Gastrocnemius medialis (tissue), 4 donors: ENCODE results near the gene MED13. TPM values are rescaled to one million over a fixed set of nuclear protein-coding genes. Genes with fewer than 3 reads are reported as not detected.

Experiments used
- ATAC-seq, 2 donors: fragments of 150-250 bp; one replicate each; pipeline ENCODE4 v1.9.1; 2016
- DNase-seq, 2 donors: peaks; one replicate each; pipeline ENCODE4 v3.0.0-alpha.2; 2019
- H3K27ac ChIP-seq, 4 donors: fragments of 200-600 bp; sonication (generic); 1 replicate in 1 of 4; 2 replicates in 3 of 4; pipeline ENCODE4 v1.5.1; 2016 to 2018; ENCODE audit warnings: mild to moderate bottlenecking in 2 of 4, moderate library complexity in 1 of 4
- H3K27me3 ChIP-seq, 3 donors: fragments of 200-600 bp; sonication (generic) in 2 of 3; 1 replicate in 1 of 3; 2 replicates in 2 of 3; pipeline versions ENCODE4 v1.5.1 to v1.6.0; 2016 to 2019; ENCODE audit warnings: mild to moderate bottlenecking in 1 of 3, moderate library complexity in 1 of 3
- H3K36me3 ChIP-seq, 2 donors: fragments of 200-600 bp; sonication (generic) in 1 of 2; one replicate each; pipeline ENCODE4 v1.5.1; 2017 to 2018
- H3K4me1 ChIP-seq, 2 donors: fragments of 200-600 bp; sonication (generic) in 1 of 2; one replicate each; pipeline ENCODE4 v1.5.1; 2016 to 2017; ENCODE audit warnings: mild to moderate bottlenecking in 2 of 2
- H3K4me3 ChIP-seq, 4 donors: fragments of 200-600 bp; sonication (generic) in 3 of 4; 1 replicate in 1 of 4; 2 replicates in 3 of 4; pipeline ENCODE4 v1.5.1; 2016 to 2019; ENCODE audit warnings: mild to moderate bottlenecking in 2 of 4
- H3K9me3 ChIP-seq, 3 donors: fragments of 200-600 bp; sonication (generic) in 2 of 3; 1 replicate in 1 of 3; 2 replicates in 2 of 3; pipeline ENCODE4 v1.5.1; 2016 to 2019
- CTCF ChIP-seq, 5 experiments: fragments of 450-650 bp in 3 of 5; fragments of 200-600 bp in 2 of 5; sonication (generic) in 2 of 5; IDR thresholded peaks in 4 of 5; conservative IDR thresholded peaks in 1 of 5; 1 replicate in 4 of 5; 2 replicates in 1 of 5; pipeline ENCODE4 v1.5.1; 2016 to 2019; ENCODE audit warnings: antibody characterized with exemption in 5 of 5, mild to moderate bottlenecking in 3 of 5, moderate library complexity in 3 of 5
- POLR2A ChIP-seq, 2 donors: fragments of 450-650 bp; IDR thresholded peaks; one replicate each; pipeline ENCODE4 v1.6.1; 2017; ENCODE audit warnings: antibody characterized with exemption in 2 of 2, mild to moderate bottlenecking in 2 of 2, moderate library complexity in 2 of 2
- in situ Hi-C, 4 donors: fragments of 200-750 bp; cut with MboI; loops; one replicate each; pipeline versions ENCODE4 v1.15.0 to v1.8.0; 2017; ENCODE audit warnings: low sequenced_read_pairs in 4 of 4
- intact Hi-C: fragments of 100-400 bp; cut with DNase I; formaldehyde crosslinking; loops from one replicate; pipeline ENCODE4 v1.15.1; 2023; ENCODE audit warnings: low total_unique reads
- total RNA-seq, 4 donors: library from RNA; depleted of rRNA; stranded (reverse); fragments of >200 nt; gene quantifications; one replicate each; pipeline versions ENCODE4 v1.1.0 to v1.2.3, GENCODE V29; 2016

Gene MED13
- total RNA-seq, 4 donors from 2014 or later: 54.9 to 142 (median 67.8) TPM

- ATAC-seq (peak; percentile 98), DNase-seq (no peak)
- peaks cover 0 to 54% of the 10 kb centered on the region in 2 donors for H3K36me3 ChIP-seq
- no peaks in the 10 kb centered on the region for H3K9me3 ChIP-seq
- TF ChIP-seq POLR2A (IDR thresholded peaks at IDR 0.05) (no peak), CTCF (IDR thresholded peaks at IDR 0.05 in 4 of 5, conservative IDR thresholded peaks at IDR 0.05 in 1 of 5) (no peak)
- H3K4me3 ChIP-seq: no peak overlapping the region
- intact Hi-C loops (loop anchor here (2.0 kb wide), 1 partner anchor 31 kb away; the partner anchor contains the start of gene MED13), in situ Hi-C loops (no loop called here)
- H3K27me3 ChIP-seq: no peaks in the 10 kb centered on the region
- H3K27ac ChIP-seq: peak overlapping the region; percentile 70 to 87 (median 80)
- H3K4me1 ChIP-seq: peaks cover 32 to 47% of the 10 kb centered on the region in 2 donors
Observed at GRCh38 chr17:62033317-62033716, 31.8 kb downstream of the MED13 start.

GRCh38 chr17:62032480-62032879, 32.6 kb downstream of the MED13 start:
- Histone ChIP-seq H3K4me1 (peaks cover 30 to 47% of the 10 kb centered on the region in 2 donors), H3K9me3 (no peaks in the 10 kb centered on the region), H3K27me3 (no peaks in the 10 kb centered on the region), H3K36me3 (peaks cover 0 to 62% of the 10 kb centered on the region in 2 donors), H3K27ac (peak overlapping the region; percentile 70 to 87 (median 80)), H3K4me3 (no peak overlapping the region)
- no peak for DNase-seq
- ATAC-seq: peak in 1 of 2 donors; percentile 37
- intact Hi-C loops: loop anchor here (2.0 kb wide), 1 partner anchor 32 kb away; the partner anchor contains the start of gene MED13
- in situ Hi-C loops: no loop called here
- TF ChIP-seq POLR2A (IDR thresholded peaks at IDR 0.05) (no peak), CTCF (IDR thresholded peaks at IDR 0.05 in 4 of 5, conservative IDR thresholded peaks at IDR 0.05 in 1 of 5) (no peak)

DNA sequence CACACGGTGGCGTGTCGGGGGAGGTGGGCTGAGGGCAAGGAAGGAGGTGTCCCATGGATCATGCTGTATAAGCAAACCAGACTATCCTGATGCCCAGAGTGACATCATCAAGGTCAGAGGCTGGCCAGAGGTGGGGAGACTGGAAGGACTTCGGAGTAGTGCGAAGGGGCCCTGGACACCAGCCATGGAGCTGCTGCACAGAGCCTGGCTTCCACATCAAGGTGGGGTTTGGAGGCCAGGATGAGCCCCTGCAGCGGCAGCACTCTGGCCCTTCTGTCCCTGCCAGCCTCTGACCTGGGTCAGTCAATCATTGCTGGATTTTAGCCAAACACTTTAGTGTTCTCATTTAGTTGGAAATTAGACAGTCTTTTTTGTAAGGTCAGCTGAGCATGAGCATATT, 34.8 kb downstream of the MED13 start:
- no peak overlapping the region for H3K4me3 ChIP-seq
- in situ Hi-C loops (no loop called here), intact Hi-C loops (no loop called here)
- H3K27ac ChIP-seq: peak overlapping the region in 3 of 4 donors; percentile 11 to 87 (median 84)
- TF ChIP-seq CTCF (IDR thresholded peaks at IDR 0.05 in 4 of 5, conservative IDR thresholded peaks at IDR 0.05 in 1 of 5): no peak
- TF ChIP-seq POLR2A (IDR thresholded peaks at IDR 0.05): no peak
- ATAC-seq (no peak), DNase-seq (no peak)
- peaks cover 0 to 82% of the 10 kb centered on the region in 2 donors for H3K36me3 ChIP-seq
- no peaks in the 10 kb centered on the region for H3K27me3 ChIP-seq
- H3K9me3 ChIP-seq: no peaks in the 10 kb centered on the region
- H3K4me1 ChIP-seq: peaks cover 44 to 49% of the 10 kb centered on the region in 2 donors

GRCh38 chr17:62024866-62025265, 40.2 kb downstream of the MED13 start:
- no peaks in the 10 kb centered on the region for H3K9me3 ChIP-seq
- H3K27me3 ChIP-seq: no peaks in the 10 kb centered on the region
- TF ChIP-seq CTCF (IDR thresholded peaks at IDR 0.05 in 4 of 5, conservative IDR thresholded peaks at IDR 0.05 in 1 of 5): no peak
- TF ChIP-seq POLR2A (IDR thresholded peaks at IDR 0.05): no peak
- H3K4me3 ChIP-seq: no peak overlapping the region
- intact Hi-C loops: no loop called here
- H3K27ac ChIP-seq: peak overlapping the region in 2 of 4 donors; percentile 6 to 55
- in situ Hi-C loops: no loop called here
- H3K4me1 ChIP-seq: peaks cover 17 to 23% of the 10 kb centered on the region in 2 donors
- ATAC-seq: no peak
- peaks cover 0 to 85% of the 10 kb centered on the region in 2 donors for H3K36me3 ChIP-seq
- no peak for DNase-seq

- in situ Hi-C loops (no loop called here), intact Hi-C loops (no loop called here)
- H3K4me1 ChIP-seq: no peaks in the 10 kb centered on the region
- H3K27me3 ChIP-seq: no peaks in the 10 kb centered on the region
- ATAC-seq (no peak), DNase-seq (no peak)
- H3K4me3 ChIP-seq: no peak overlapping the region
- no peak for TF ChIP-seq POLR2A (IDR thresholded peaks at IDR 0.05)
- TF ChIP-seq CTCF (IDR thresholded peaks at IDR 0.05 in 4 of 5, conservative IDR thresholded peaks at IDR 0.05 in 1 of 5): no peak
- no peak overlapping the region for H3K27ac ChIP-seq
- H3K9me3 ChIP-seq: no peaks in the 10 kb centered on the region
- peaks cover 0 to 52% of the 10 kb centered on the region in 2 donors for H3K36me3 ChIP-seq
Observed at GRCh38 chr17:62017912-62018311, 47.2 kb downstream of the MED13 start.
